LNCAP (cell line): ENCODE data around the gene CACNA1B.

Experiments
- TF ChIP-seq, protein P1 (sequence below): fragments of 450-650 bp; IDR thresholded peaks from 2 replicates; pipeline ENCODE4 v1.5.1; 2017; ENCODE audit warnings: mild to moderate bottlenecking

Gene CACNA1B

DNA sequence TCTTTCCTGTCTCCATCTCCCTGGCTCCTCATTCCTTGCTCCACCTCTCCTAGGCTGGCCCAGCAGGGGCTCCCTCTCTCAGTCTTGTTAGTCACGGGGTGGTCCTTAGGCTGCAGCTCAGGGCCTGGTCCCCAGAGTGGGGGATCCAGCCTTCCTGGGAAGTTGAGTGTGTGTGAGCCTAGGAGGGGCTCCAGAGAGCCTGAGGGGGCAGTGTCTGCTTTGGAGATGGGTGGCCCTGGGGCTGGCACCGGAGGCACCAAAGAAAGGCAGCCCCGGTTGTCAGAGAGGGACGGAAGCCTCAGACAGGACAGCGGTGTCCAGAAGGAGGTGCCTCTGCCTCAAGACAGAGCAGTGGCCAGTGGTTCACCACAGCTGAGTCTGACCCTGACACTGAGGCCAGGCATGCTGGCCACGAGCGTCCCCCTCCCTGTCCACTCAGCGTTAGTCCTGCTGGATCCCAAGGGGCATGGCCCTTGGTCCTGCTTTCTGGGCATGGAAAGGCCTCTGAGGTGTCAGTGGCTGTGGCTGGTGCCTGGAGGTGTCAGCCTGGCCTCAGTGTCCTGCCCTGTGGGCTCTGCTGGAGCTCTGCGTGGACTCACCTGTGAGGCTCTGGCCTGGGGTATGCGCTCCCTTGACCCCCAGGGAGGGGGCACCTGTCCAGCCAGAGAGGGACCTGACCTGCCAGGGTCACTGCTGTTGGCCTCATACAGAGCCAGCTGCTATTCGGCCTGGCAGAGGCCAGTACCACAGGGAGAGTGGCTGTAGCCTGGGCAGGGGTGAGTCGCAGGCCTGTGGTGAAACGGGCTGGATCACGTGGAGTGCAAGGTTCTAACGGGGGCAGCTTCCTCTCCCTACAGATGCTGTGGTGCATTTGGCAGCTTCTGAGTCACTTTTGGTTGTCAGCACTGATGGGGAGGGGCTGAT lies 130.6 kb downstream of the CACNA1B start:
- TF ChIP-seq, protein P1, sequence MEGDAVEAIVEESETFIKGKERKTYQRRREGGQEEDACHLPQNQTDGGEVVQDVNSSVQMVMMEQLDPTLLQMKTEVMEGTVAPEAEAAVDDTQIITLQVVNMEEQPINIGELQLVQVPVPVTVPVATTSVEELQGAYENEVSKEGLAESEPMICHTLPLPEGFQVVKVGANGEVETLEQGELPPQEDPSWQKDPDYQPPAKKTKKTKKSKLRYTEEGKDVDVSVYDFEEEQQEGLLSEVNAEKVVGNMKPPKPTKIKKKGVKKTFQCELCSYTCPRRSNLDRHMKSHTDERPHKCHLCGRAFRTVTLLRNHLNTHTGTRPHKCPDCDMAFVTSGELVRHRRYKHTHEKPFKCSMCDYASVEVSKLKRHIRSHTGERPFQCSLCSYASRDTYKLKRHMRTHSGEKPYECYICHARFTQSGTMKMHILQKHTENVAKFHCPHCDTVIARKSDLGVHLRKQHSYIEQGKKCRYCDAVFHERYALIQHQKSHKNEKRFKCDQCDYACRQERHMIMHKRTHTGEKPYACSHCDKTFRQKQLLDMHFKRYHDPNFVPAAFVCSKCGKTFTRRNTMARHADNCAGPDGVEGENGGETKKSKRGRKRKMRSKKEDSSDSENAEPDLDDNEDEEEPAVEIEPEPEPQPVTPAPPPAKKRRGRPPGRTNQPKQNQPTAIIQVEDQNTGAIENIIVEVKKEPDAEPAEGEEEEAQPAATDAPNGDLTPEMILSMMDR, result no peak

DNA sequence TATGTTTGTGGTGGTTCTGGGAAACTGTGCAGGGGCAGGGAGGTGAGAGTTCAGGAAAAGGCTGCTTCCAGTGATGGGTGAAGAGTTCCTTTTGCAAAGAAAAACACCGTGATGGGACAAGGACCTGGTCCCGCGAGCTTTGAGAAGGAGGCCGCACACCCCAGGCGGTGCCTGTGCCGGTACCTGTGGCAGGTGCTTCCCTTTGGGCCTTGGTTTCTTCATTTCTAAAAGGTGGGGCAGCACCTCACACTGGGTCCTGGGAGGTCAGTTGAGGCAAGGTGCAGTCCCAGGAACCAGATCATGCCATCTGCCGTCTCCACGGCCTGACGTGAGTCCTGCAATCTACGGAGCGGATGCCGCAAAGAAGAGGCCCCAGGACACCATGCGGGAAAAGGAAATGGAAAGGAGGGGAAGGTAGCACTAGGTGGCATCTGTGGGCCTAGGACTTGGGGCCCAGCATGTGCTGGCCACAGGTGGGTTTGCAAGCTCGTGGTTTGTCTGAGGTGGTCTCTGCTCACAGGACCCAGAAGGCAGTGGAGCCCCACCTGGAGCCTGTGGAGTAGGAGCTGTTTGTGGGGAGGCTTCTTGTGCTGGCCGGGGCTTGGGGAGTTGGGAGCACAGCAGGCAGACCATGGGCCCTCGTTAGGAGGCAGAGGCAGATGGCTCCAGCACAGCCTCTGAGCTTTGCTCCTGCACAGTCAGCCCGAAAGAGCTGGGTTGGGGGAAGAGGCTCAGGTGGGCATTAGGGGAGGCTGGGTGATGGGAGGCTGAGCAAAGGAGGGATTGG lies 131.6 kb downstream of the CACNA1B start:
- TF ChIP-seq, protein P1, result no peak

DNA sequence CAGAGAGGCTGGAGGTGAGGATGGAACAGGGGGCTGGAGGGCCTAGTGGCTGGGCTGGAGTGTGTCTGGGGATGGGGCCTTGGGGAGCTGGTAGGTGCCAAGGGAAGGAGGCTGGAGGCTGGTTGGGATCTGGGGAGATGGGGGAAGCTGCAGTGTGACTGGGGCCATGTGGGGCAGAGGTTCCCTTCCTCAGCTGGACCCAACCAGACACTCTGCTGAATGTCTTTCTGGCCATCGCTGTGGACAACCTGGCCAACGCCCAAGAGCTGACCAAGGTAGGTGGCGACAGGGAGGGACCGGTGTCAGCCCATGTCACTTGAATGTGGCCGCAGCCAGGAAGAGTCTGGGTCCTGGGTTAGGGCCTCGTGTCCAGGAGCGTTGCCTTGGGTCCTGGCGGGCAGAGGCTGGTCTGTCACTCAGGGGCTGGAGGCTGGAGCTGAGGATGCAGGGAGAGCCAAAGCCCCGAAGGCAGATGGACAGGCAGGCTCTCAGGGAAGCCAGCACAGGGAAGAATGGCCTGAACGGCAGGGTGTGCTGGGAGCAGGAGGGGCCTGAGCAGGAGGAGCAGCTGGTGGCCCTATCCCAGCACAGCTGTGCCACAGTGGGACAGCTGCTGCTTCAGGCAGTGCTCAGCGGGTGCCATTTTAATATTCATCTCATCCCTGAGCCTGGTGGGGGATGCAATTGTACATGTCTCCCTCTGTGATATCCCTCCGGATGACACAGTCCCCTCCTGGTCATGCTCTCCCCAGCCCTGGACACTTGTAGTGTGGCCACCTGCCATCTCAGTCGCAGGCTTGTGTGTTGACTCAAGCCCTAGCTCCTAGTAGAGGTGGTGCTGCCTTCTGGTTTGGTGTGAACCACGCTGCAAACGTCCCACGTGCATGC lies 132.5 kb downstream of the CACNA1B start:
- TF ChIP-seq, protein P1, result no peak

DNA sequence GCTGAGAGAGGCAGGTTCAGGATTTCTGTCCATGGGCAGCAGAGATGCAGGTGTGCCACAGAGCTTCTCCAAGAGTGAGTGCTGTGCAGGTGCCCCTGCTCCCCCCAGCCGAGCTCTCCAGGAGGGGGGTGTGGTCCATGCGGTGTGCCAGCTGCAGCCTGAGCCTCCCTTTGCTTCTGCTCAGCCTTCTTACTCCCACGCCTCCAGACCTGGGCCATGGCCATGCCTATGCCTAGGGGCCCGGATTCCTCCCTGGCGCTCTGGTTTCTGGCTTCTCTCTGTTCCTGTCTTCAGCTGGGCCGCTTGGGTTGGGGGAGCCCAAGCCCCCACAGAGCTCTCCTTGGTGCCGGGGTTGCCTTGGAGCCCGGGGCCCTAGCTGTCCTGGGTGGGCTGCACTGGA lies 133.3 kb downstream of the CACNA1B start:
- TF ChIP-seq, protein P1, result no peak

DNA sequence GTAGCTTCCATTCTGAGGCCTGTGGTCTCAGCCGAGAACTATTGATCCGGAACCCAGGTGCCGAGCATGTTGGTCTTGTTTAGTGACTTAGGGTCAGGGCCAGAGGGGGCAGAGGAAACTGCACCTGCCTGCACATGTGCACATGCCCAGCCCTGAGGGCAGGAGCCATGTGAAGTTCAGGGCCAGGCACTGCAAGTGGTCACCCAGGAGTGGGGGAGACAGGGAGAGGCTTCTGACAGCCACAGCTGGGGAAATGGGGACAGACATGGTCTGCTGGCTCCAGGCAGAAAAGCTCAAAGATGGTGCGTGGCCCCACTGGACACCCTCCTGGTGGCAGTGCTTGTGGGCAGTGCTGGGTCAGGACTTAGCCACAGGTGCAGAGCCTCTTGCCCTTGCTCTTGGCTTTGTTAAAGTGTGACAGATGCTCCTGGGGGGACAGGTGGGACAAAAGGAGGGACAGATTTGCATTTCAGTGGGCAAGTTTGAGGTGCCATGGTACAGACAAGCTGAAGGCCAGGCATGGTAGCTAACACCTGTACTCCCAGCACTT lies 134.4 kb downstream of the CACNA1B start:
- TF ChIP-seq, protein P1, result no peak

DNA sequence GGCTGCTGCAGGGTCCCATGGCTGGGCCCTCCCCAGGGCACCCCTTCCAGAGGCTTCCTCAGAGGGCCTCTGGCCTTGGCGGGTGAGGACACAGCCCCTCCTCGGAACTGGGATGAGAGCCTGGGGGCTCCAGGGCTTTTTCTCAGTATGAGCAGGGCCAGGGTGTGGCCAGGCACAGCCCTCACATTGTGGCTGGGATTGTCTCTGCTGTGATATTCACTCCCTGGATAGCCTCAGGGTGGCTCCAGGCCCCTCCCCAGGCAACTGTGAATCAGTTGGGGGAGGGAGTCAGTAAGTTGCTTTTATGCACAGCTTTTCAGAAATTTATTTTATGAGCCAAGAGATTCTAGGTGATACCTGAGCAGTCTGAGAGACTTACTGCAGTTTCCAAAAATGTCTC lies 135.7 kb downstream of the CACNA1B start:
- TF ChIP-seq, protein P1, result no peak
